Regular cardiac myocyte (primary cell): ENCODE measurements around the gene PTGER3. TPM values are rescaled to one million over a fixed set of nuclear protein-coding genes. Genes with fewer than 3 reads are reported as not detected.

ENCODE experiments used
- total RNA-seq: library from RNA; depleted of rRNA; stranded (reverse); fragments of >200 nt; gene quantifications from 2 replicates; pipeline ENCODE4 v1.2.3, GENCODE V29; 2014

Gene PTGER3
- 0.77 and 1.1 TPM in 2 replicates for total RNA-seq

DNA sequence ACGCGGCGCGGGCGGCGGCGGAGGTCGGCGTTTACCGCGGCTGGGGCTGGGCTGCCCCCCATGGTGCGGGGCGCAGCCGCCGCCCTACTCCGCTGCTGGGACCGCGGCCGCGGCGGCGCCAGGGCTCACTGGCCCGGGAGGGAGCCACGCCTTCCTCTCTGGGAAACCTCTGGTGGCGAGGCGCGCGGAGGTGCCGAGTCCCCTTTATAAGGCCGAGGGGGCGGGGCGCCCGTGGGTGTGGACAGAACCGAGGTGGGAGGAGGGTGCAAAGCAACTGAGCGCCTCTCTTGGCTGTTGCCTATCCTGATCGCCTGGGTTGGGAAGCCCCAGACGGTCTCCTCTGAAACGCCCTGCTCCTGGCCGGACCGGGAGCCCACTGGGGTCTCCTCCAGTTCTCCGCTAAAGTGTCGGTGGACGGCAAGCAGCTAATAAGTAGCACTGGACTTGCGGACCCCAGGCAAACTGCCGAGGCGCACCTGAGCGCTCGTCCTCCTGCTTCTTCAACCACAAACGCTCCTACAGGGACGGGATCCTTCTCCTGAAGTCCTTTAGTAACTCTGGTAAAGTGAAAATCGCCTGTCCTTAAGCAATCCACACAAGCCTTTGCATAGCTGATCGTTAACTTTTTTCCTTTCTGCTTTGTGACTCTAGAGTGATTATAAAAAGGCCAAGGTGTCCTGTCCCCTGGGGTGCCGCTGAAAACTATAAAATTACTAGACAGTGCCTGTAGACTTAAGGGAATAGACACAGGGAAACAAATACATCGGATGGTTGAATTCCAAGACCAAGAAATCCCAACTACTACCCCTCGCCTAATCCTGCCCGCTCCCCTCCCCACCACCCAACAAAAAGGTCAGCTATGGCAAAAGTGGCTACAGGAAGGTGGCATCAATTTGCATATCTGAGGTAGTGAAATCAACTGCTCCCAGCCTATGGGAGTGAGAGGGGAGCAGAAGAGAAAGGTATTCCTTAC, at the start of gene PTGER3:
PTGER3 (minus strand) TSS at position 182 of the 973 bp plus-strand sequence. CDS start 239 bp downstream, outside the sequence.

DNA sequence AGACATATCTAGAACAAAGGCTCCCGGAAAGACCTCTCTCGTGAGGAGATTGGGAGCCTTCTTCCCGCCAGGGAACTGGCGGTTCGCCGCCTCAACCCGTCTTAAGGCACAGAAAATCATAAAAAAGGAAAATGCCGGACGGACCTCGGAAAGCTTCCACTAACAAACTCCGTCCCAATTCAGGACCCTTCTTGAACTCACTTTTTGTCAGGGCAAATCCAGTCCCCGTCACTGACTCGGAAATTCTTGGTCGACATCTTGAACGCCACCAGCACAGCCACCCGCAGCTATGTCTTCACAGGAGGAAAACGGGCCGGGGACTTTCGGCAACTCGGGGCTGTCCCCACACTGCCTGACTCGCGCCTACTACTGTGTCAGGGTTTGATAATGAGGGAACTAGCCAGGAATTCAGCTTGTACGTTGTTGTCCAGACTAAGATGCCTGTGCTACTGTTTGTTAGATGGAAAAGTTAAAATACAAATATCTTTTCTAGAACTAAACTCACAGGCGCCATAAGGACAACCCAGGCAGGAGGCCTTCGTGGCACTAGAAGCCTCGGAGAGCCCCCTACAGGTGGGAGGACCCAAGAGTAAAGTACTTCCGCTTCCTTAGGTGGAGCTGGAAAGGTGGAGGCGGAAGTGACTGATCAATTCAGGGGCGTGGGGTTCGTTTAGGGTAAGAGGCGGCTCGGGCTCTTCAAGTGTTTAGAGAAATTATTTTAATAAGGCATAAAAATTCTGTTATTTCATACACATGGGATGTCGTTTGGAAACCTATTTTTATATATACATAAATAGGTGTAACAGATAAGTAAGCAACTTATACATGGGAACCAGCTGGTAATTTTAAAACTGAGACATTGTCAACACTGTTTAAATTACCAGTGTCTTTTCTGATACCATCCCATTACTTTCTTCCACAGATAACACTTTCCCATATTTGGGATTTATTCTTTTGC, 33.4 kb upstream of the PTGER3 start, which contains the start of gene ZRANB2:
ZRANB2 (minus strand) TSS at position 297 of the 958 bp plus-strand sequence; CDS start at position 257, 40 bp downstream.

Other genes starting within 250 kb of the PTGER3 start
- 40.9 and 66.5 TPM in 2 replicates for gene ZRANB2, start 33.2 kb upstream of the PTGER3 start, total RNA-seq